Natural killer cell treated with Interleukin-12 subunit alpha and Interleukin-12 subunit beta and Interleukin-15 and Interleukin-18, amount 100 ng/mL, for 72 hours (primary cell): ENCODE measurements around the gene MPZL1. TPM values are rescaled to one million over a fixed set of nuclear protein-coding genes. Genes with fewer than 3 reads are reported as not detected.

Experiments used
- ATAC-seq, 2 donors: fragments of 150-1000 bp; cut with Tn5 transposase in 1 of 2; sonication (Bioruptor Pico), chemical (Tn5 transposase) in 1 of 2; 2 replicates each; pipeline ENCODE4 v1.10.0; 2021
- DNase-seq: peaks from one replicate; pipeline ENCODE4 v3.0.0; 2022; ENCODE audit warnings: low spot score
- H3K27ac Mint-ChIP-seq, 2 donors: 1 replicate in 1 of 2; 2 replicates in 1 of 2; pipeline ENCODE4 v1.8.0; 2022; ENCODE audit warnings: mixed read lengths in 2 of 2, mild to moderate bottlenecking in 1 of 2, moderate library complexity in 1 of 2
- H3K27me3 Mint-ChIP-seq, 2 donors: 1 replicate in 1 of 2; 2 replicates in 1 of 2; pipeline ENCODE4 v1.8.0; 2022; ENCODE audit warnings: mixed read lengths in 2 of 2
- H3K36me3 Mint-ChIP-seq: one replicate; pipeline ENCODE4 v1.8.0; 2022; ENCODE audit warnings: mixed read lengths
- H3K4me1 Mint-ChIP-seq, 2 donors: 1 replicate in 1 of 2; 2 replicates in 1 of 2; pipeline ENCODE4 v1.8.0; 2022; ENCODE audit warnings: low read depth in 2 of 2, mixed read lengths in 2 of 2, mild to moderate bottlenecking in 1 of 2
- H3K4me3 Mint-ChIP-seq: one replicate; pipeline ENCODE4 v1.8.0; 2022; ENCODE audit warnings: mixed read lengths
- H3K9me3 Mint-ChIP-seq: 2 replicates; pipeline ENCODE4 v1.8.0; 2022; ENCODE audit warnings: mixed read lengths
- total RNA-seq, 2 donors: library from RNA; stranded (reverse); gene quantifications; one replicate each; pipeline ENCODE4 v1.2.3, GENCODE V29; 2022

MPZL1 gene
- total RNA-seq, 2 donors from 2014 or later = 15.3 to 25.6 TPM

- no peak for ATAC-seq
- Mint-ChIP-seq H3K4me3 (no peak overlapping the region), H3K27me3 (no peaks in the 10 kb centered on the region), H3K4me1 (peaks cover 21 to 24% of the 10 kb centered on the region in 2 donors), H3K27ac (peak overlapping the region in 1 of 2 donors; percentile 17), H3K9me3 (no peaks in the 10 kb centered on the region), H3K36me3 (peaks cover 5% of the 10 kb centered on the region)
- DNase-seq = no peak
Observed at GRCh38 chr1:167683641-167684502, 37.9 kb upstream of the MPZL1 start.

- peaks cover 21 to 26% of the 10 kb centered on the region in 2 donors for H3K4me1 Mint-ChIP-seq
- DNase-seq = no peak
- H3K27me3 Mint-ChIP-seq = no peaks in the 10 kb centered on the region
- peak overlapping the region; percentile 49 to 89 for H3K27ac Mint-ChIP-seq
- ATAC-seq = no peak
- H3K36me3 Mint-ChIP-seq = peaks cover 5% of the 10 kb centered on the region
- no peak overlapping the region for H3K4me3 Mint-ChIP-seq
- no peaks in the 10 kb centered on the region for H3K9me3 Mint-ChIP-seq
Observed at GRCh38 chr1:167685844-167686243, 35.9 kb upstream of the MPZL1 start.

GRCh38 chr1:167687919-167688519 lies 33.8 kb upstream of the MPZL1 start:
- peak; percentile 82 for DNase-seq
- peaks cover 5% of the 10 kb centered on the region for H3K36me3 Mint-ChIP-seq
- H3K27me3 Mint-ChIP-seq = no peaks in the 10 kb centered on the region
- H3K4me3 Mint-ChIP-seq = no peak overlapping the region
- no peaks in the 10 kb centered on the region for H3K9me3 Mint-ChIP-seq
- peak overlapping the region in 1 of 2 donors; percentile 73 for H3K27ac Mint-ChIP-seq
- ATAC-seq = peak; percentile 66 to 73
- H3K4me1 Mint-ChIP-seq = peaks cover 9 to 11% of the 10 kb centered on the region in 2 donors

- Mint-ChIP-seq H3K4me1 (peaks cover 6 to 7% of the 10 kb centered on the region in 2 donors), H3K36me3 (no peaks in the 10 kb centered on the region), H3K27ac (peak overlapping the region in 1 of 2 donors; percentile 68), H3K9me3 (no peaks in the 10 kb centered on the region), H3K27me3 (no peaks in the 10 kb centered on the region), H3K4me3 (no peak overlapping the region)
- DNase-seq (no peak), ATAC-seq (no peak)
Observed at GRCh38 chr1:167689567-167689920, 32.2 kb upstream of the MPZL1 start.

GRCh38 chr1:167690053-167690452 lies 31.7 kb upstream of the MPZL1 start:
- peak overlapping the region in 1 of 2 donors; percentile 68 for H3K27ac Mint-ChIP-seq
- no peaks in the 10 kb centered on the region for H3K27me3 Mint-ChIP-seq
- no peaks in the 10 kb centered on the region for H3K9me3 Mint-ChIP-seq
- H3K4me3 Mint-ChIP-seq = no peak overlapping the region
- no peak for ATAC-seq
- H3K4me1 Mint-ChIP-seq = peaks cover 6 to 9% of the 10 kb centered on the region in 2 donors
- H3K36me3 Mint-ChIP-seq = no peaks in the 10 kb centered on the region
- DNase-seq = no peak

DNA sequence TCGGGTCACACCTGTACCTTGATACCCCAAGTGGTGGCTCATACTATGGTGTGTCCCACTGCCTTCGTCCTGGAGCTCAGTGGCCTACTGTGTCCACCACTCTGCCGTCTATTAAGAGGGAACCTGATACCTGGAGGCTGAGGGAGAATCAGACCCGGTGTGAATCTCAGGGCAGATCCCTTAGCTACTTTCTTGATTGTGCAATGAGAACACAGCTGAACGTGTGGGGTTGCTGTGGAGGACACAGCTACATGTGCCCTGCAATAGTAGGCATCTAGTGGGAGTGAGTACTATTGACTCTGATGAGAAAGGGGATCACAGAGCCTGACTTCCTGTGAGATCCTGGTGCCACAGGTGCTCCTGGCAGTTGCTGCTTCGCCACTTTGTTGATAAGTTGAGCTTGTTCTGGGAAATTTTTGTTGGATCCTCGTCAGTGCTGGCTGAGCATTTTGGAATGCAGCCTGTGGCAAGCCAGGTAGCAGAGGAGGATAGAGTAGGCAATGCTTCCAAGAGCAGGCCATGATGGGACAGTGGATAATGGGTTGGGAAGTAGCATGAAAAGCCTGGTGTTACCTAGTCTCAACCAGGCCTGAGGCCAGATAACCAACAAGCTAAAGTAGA lies 28.2 kb upstream of the MPZL1 start:
- no peak overlapping the region for H3K4me3 Mint-ChIP-seq
- no peaks in the 10 kb centered on the region for H3K36me3 Mint-ChIP-seq
- H3K27ac Mint-ChIP-seq = peak overlapping the region in 1 of 2 donors; percentile 68

GRCh38 chr1:167694691-167695090 lies 27.1 kb upstream of the MPZL1 start:
- DNase-seq (no peak), ATAC-seq (no peak)
- no peak overlapping the region for H3K4me3 Mint-ChIP-seq
- no peaks in the 10 kb centered on the region for H3K9me3 Mint-ChIP-seq
- H3K4me1 Mint-ChIP-seq = peaks cover 6 to 12% of the 10 kb centered on the region in 2 donors
- peaks cover 7% of the 10 kb centered on the region for H3K36me3 Mint-ChIP-seq
- H3K27ac Mint-ChIP-seq = peak overlapping the region; percentile 16 to 83
- no peaks in the 10 kb centered on the region for H3K27me3 Mint-ChIP-seq

More for the DNA sequence above, 28.2 kb upstream of the MPZL1 start:
- DNase-seq = no peak
- Mint-ChIP-seq H3K4me1 (peaks cover 6 to 11% of the 10 kb centered on the region in 2 donors), H3K9me3 (no peaks in the 10 kb centered on the region), H3K27me3 (no peaks in the 10 kb centered on the region)
- ATAC-seq = no peak

GRCh38 chr1:167695147-167695546 lies 26.6 kb upstream of the MPZL1 start:
- H3K9me3 Mint-ChIP-seq = no peaks in the 10 kb centered on the region
- H3K27ac Mint-ChIP-seq = peak overlapping the region; percentile 16 to 83

GRCh38 chr1:167695756-167696561 lies 25.8 kb upstream of the MPZL1 start:
- DNase-seq (no peak), ATAC-seq (no peak)
- H3K27ac Mint-ChIP-seq = no peak overlapping the region
- H3K4me3 Mint-ChIP-seq = no peak overlapping the region
- peaks cover 6 to 15% of the 10 kb centered on the region in 2 donors for H3K4me1 Mint-ChIP-seq
- no peaks in the 10 kb centered on the region for H3K9me3 Mint-ChIP-seq
- H3K27me3 Mint-ChIP-seq = no peaks in the 10 kb centered on the region
- H3K36me3 Mint-ChIP-seq = peaks cover 11% of the 10 kb centered on the region

More at GRCh38 chr1:167695147-167695546, 26.6 kb upstream of the MPZL1 start:
- no peak for ATAC-seq
- Mint-ChIP-seq H3K36me3 (peaks cover 11% of the 10 kb centered on the region), H3K27me3 (no peaks in the 10 kb centered on the region), H3K4me3 (no peak overlapping the region), H3K4me1 (peaks cover 6 to 15% of the 10 kb centered on the region in 2 donors)
- DNase-seq = no peak

DNA sequence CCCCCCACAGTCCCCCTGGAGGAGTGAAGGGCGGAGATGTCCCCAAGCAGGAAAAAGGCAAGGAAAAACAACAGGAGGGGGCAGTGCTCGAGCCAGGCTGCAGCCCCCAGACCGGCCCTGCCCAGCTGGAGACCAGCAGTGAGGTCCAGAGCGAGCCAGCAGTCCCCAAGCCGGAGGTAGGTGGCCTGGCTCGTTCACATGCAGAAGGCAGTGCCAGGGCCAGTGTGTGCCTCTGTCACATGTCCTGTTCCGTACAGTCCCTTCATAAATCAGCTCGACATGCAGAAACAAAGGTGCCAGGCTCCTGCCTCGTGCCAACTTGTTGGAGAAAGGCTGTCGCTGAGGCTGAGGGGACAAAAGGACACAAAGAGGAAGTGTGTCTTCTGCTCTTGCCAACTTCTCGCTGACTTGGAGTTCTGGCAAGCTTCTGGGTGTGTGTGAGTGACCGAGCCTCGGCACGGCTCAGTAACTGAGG lies 24.1 kb upstream of the MPZL1 start:
- DNase-seq (no peak), ATAC-seq (no peak)
- Mint-ChIP-seq H3K27me3 (no peaks in the 10 kb centered on the region), H3K9me3 (no peaks in the 10 kb centered on the region), H3K4me3 (no peak overlapping the region), H3K27ac (peak overlapping the region in 1 of 2 donors; percentile 27), H3K36me3 (peaks cover 11% of the 10 kb centered on the region), H3K4me1 (peaks cover 6 to 15% of the 10 kb centered on the region in 2 donors)

- Mint-ChIP-seq H3K27me3 (no peaks in the 10 kb centered on the region), H3K9me3 (no peaks in the 10 kb centered on the region), H3K4me3 (no peak overlapping the region), H3K36me3 (peaks cover 11% of the 10 kb centered on the region), H3K27ac (no peak overlapping the region), H3K4me1 (peaks cover 8 to 19% of the 10 kb centered on the region in 2 donors)
- DNase-seq = no peak
- no peak for ATAC-seq
Observed at GRCh38 chr1:167698313-167698712, 23.5 kb upstream of the MPZL1 start.

- no peak overlapping the region for H3K27ac Mint-ChIP-seq
- DNase-seq = no peak
- H3K9me3 Mint-ChIP-seq = no peaks in the 10 kb centered on the region
- ATAC-seq = no peak
- peaks cover 14 to 18% of the 10 kb centered on the region in 2 donors for H3K4me1 Mint-ChIP-seq
- H3K36me3 Mint-ChIP-seq = peaks cover 11% of the 10 kb centered on the region
- no peak overlapping the region for H3K4me3 Mint-ChIP-seq
- H3K27me3 Mint-ChIP-seq = no peaks in the 10 kb centered on the region
Observed at GRCh38 chr1:167701510-167701909, 20.3 kb upstream of the MPZL1 start.

DNA sequence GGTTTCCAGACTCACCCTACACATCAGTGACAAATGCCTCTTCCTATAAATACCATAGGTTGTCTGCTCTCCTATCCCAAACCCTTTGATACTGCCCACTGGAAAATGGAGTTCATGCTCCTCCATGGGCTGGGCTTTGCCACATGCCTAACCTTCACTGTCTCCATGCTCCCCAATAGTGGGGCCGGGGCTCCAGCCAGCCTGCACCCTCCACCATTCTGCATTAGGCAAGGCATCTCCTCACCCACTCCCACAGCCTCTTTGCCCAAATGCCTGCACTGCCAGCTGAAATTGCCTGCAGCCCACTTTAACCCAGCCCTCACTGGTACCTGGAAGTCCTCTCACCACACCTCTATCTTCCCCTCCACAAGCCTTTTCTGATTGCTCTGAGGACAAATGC lies 18.2 kb upstream of the MPZL1 start:
- peaks cover 11% of the 10 kb centered on the region for H3K36me3 Mint-ChIP-seq
- peaks cover 10 to 16% of the 10 kb centered on the region in 2 donors for H3K4me1 Mint-ChIP-seq
- DNase-seq (no peak), ATAC-seq (no peak)
- H3K27ac Mint-ChIP-seq = peak overlapping the region; percentile 2 to 60
- H3K4me3 Mint-ChIP-seq = no peak overlapping the region
- H3K9me3 Mint-ChIP-seq = no peaks in the 10 kb centered on the region
- H3K27me3 Mint-ChIP-seq = no peaks in the 10 kb centered on the region
